Stimulated activated CD8-positive, alpha-beta memory T cell treated with anti-CD3 and anti-CD28 coated beads, Interleukin-2, amount 100 ng/mL, for 48 hours (primary cell): ENCODE measurements around the gene LPIN1.
"Not testable (repeated sequence)": the region's sequence is repeated elsewhere in the genome, so short reads cannot be mapped to it uniquely, and the experiment has no call there.

Source experiments
- DNase-seq, 2 donors: peaks; one replicate each; pipeline ENCODE4 v3.0.0-alpha.2; 2020; ENCODE audit warnings: low read depth in 2 of 2

The LPIN1 gene

DNA sequence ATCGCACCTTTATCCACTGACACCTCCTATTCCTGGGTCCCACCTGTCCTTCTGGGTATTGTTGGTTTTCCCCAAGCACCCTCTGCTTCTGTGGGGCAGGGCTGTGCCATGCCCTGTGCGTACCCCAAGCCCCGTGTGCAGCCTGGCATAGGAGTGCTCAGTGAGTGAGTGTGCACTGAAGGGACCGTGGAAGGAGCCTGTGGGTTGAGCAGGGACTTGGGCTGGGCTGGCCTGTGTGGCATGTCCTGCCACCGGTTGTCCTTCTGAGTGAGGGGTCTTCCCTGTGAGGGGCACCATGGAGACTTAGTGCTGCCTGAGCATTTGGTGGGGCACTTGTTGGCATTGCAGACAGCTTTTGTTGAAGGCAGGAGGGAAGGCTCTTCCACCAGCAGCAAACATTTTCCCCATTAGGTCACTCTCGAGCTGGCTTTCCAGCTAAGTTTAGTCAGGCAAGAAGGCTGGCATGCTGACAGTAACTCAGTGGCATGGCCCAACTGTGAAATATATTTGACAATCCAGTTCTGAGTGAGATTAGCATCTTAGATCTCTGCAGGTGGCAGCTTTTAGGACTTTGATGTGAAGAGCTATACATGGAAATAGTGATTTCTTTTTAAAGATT is 64.7 kb downstream of the LPIN1 start:
- DNase-seq = no peak

DNA sequence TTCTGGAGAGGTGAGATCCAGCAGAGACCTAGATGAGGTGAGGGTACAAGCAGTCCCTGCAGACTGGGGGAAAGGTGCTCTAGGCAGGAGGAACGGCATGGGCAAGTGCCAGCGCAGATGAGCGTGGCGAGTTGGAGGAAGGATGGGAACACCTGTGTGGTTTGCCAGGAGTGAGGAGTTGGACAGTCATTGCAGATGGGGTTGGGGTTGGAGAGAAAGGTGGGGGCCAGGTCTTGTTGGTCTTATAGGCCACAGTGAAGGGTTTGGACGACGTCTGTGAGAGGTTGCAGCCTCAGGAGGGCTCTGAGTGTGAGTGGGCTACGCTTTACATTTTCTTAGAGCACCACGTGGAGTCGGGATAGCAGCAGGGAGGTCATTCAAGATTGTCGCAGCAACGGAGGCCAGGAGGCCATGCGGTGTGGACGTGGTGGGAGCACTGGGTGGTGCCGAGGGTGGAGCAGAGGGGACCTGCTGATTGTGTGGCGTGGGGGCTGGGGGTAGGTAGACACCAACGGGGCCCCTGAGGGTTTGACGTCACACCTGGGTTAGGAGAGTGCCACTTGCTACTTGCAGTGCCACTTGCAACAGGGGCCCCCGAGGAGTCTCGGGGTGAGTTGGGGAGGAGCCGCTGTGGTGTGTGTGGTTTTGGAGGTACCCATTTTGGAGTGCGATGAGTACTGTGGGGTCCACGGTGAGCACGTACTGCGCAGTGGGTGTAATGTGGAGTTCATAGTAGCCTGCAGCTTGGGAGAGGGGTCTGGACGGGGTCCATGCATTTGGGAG is 66.2 kb downstream of the LPIN1 start:
- no peak for DNase-seq

DNA sequence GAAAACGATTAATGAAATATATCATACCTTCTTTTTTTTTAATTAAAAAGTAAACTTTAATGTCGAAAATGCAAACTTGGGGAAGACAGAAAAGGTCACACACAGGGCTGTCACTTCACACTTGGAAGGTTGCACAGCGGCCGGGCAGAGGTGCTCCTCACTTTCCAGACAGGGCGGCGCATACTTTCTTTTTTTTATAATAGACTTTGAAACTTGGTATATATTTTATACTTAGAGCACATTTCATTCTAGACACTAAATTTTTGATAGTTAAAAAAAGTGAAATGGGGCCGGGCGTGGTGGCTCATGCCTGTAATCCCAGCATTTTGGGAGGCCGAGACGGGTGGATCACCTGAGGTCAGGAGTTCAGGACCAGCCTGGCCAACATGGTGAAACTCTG is 66.9 kb downstream of the LPIN1 start:
- DNase-seq = not testable (repeated sequence)

- no peak for DNase-seq
Measured at GRCh38 chr2:11813951-11814350, 67.5 kb downstream of the LPIN1 start.

DNA sequence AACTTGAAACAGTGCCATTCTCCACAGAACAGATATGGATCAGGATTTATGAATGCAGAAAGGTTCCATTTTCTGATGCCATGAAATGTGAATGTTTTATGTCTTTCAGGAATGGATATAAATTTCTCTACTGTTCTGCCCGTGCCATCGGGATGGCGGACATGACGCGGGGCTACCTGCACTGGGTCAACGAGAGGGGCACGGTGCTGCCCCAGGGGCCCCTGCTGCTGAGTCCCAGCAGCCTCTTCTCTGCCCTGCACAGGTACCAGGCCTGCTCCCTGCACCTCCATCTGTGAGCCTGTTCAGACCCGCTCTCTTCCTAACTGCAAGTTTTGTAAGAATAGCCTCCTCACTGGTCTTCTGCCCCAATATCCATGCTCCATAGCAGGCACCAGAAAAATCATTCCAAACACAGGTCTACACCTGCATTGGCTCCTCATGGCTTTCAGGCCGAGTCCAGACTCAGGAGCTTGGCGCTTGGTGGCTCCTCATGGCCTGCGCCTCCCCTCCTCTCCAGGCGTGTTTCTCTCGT is 68.6 kb downstream of the LPIN1 start:
- DNase-seq = no peak

DNA sequence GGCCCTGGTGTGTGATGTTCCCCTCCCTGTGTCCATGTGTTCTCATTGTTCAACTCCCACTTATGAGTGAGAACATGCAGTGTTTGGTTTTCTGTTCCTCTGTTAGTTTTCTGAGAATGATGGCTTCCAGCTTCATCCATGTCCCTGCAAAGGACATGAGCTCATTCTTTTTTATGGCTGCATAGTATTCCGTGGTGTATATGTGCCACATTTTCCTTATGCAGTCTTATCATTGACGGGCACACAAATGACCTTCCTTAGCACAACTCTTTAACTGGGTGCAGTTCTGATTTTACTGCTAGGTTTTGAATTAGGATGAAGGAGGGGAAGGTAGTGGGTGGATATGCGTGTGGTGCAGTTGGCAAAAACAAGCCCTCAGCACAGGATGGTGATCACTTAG is 70.5 kb downstream of the LPIN1 start:
- DNase-seq = not testable (repeated sequence)

- DNase-seq = no peak
Measured at GRCh38 chr2:11819235-11819729, 72.8 kb downstream of the LPIN1 start.

GRCh38 chr2:11820650-11821049 is 74.2 kb downstream of the LPIN1 start:
- DNase-seq = no peak

DNA sequence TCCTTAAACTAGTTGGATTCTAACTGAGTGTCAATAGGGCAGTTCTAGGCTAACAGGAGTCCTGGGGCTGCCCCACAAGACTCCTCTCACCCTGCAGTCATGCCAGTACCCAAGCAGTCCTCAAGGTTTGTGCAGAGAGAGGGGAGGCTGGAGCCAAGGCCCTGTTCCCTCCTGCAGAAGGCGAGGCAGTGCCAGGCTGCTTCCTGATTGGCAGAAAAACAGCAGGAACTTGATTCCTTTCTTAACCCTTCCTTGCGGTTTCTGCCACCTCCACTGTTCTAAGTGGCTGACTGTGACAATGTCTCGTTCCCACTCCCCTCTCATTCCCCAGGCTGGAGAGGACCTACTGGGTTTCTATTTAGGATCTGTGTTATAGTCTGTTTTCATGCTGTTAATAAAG is 75.3 kb downstream of the LPIN1 start:
- DNase-seq = no peak

- not testable (repeated sequence) for DNase-seq
Measured at GRCh38 chr2:11822359-11822745, 75.9 kb downstream of the LPIN1 start.

GRCh38 chr2:11822746-11823451 is 76.5 kb downstream of the LPIN1 start:
- no peak for DNase-seq

- no peak for DNase-seq
Measured at GRCh38 chr2:11824901-11825828, 78.7 kb downstream of the LPIN1 start.

DNA sequence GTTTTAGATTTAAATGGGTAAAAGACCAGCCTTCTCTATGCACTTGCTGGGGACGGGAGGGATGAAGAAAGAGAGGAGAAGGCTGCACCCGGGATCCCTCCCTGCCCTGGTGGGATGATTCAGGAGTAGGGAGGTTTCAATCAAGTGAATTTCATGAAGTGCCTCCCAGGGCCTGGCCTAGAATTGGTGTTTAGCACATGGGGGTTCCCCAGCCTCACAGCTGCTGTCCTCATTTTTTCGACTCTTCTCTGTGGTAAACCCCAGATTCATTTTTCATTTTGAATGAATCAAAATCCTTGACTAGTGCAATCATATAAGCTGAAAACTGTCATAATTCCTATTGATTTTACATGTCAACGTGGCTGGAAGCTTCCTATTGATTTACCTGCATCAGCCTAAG is 81.1 kb downstream of the LPIN1 start:
- DNase-seq = peak in 1 of 2 donors; percentile 5

DNA sequence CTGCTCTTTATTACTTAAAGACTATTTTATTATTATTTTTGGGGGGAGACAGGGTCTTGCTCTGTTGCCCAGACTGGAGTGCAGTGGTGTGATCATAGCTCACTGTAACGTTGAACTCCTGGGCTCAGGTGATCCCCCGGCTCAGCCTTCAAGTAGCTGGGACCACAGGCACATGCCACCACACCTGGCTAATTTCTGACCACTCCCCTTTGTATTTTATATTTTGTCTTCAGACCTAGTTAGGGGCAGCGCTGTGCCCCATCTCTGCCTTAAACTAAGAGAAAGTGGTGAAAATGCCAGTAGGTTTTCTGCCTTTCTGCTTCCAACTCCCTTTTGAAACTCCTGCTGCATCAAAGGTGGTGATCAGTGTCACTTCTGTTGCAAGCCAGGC is 82.5 kb downstream of the LPIN1 start:
- DNase-seq = no peak

- DNase-seq = peak; percentile 49 to 53
Measured at GRCh38 chr2:11829324-11829946, 83.0 kb downstream of the LPIN1 start.

DNA sequence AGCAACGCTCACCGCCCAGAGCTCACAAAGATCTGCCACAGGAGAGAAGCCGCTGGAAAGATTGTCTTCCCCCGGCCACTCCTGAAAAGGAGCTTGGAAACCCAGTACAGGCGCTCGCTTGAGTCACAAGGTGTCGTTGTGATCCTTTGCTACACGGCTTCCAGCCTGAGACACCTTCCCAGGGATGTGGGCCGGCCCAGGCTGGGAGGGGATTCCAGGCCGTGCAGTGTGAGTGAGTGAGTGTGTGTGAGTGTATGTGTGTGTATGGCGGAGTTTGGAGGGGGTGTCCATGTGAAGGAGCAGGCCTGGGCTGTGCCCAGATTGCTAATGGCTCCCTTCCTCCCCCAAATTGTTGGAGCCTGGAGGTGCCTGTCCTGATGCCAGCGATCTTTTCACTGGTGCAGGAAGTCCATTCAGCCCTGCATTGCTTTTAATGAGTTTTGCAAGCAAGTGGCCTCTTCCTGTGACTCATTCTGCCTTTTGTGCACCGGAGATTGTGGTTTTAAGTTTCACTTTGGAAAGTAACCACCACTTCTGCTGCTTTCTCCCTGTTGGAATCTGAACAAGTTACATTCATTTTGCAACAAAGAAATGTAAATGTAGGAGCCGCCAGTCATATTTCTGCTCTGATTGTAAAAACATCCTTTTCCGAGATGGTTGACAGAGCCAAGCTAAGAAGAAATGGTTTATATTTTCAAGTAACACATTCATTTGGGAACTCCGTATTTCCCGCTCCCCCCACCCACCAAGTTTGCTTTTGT is 83.7 kb downstream of the LPIN1 start:
- peak in 1 of 2 donors; percentile 15 for DNase-seq

DNA sequence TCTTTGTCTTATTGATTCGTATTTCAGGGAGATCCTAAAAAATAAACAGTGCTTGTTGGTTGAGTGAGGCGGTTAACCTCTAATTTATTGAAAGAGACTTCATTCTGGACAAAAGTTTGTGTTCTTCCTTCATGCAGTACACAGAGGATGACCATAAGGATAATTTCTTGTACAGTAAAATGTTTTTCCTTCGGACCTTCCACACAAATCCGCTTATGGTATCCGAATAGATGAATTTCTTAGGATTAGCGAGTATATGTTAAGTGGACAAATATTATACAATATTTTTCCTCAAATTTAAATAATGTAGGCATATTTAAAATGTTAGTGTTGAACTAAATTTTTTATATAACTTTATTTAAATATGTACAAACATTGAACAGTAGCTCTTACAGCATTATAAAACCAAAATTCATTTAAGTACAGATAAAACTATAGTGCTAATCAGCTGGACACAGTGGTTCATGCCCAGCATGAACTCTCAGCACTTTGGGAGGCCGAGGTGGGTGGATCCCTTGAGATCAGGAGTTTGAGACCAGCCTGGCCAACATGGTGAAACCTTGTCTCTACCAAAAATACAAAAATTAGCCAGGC is 84.4 kb downstream of the LPIN1 start:
- DNase-seq = no peak

DNA sequence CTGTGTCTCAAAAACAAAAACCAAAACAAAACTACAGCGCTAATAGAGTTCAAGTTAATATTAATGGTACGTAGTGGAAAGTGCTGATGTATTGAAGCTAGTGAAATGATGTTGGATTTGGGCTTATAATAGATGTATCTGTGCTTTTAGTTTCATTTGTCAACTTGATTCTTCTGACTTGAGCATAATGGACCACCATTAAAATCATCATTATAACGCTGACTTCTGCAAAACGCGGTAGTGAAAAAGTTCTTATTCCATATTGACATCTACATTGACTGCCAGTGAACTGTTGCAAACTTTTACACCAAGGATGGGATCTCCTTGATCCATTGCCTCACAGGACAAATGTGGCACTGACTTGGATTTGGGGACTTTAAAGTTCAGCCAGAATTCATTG is 85.0 kb downstream of the LPIN1 start:
- DNase-seq = no peak

GRCh38 chr2:11832531-11832930 is 86.1 kb downstream of the LPIN1 start:
- DNase-seq = no peak

GRCh38 chr2:11833601-11834000 is 87.2 kb downstream of the LPIN1 start:
- DNase-seq = no peak
